Activated CD4-positive, CD25-positive, alpha-beta regulatory T cell treated with anti-CD3 and anti-CD28 coated beads, Interleukin-2, amount 50 U/mL, for 72 hours (primary cell): ENCODE measurements around the gene SNX24.
"Not testable (repeated sequence)": the region's sequence is repeated elsewhere in the genome, so short reads cannot be mapped to it uniquely, and the experiment has no call there.

ENCODE experiments used
- DNase-seq: peaks from one replicate; pipeline ENCODE4 v3.0.0; 2021

Gene SNX24

DNA sequence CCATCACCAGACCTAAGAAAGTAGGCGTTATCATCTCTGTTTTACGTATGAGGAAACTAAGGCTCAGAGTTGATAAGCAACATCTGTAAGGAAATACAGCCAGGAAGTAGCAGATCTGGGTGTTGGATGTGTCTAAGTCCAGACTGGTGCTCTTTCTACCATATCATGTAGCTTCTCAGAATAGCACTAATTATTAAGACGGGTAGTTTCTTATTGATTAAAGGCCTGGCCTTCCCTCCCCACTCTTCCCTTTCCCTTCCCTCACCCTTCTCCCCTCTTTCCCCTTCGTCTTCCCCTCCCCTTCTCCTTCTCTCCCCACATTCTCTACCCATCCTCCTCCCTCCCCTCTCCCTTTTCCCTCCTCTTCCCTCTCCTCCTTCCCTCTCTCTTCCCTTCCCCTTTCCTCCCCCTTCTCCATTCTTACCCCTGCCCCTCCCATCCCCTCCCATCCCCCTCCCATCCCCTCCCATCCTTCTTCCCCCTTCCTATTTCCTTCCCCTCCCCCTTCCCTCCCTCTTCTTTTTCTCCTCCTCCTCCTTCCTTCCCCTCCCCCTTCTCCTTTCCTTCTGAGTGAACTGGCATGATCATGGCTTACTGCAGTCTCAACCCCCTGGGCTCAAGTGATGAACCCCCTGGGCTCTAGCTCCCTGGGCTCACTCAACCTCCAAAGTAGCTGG is 79.4 kb downstream of the SNX24 start:
- no peak for DNase-seq

- DNase-seq, result no peak
Observed at GRCh38 chr5:122929001-122929400, 83.6 kb downstream of the SNX24 start.

DNA sequence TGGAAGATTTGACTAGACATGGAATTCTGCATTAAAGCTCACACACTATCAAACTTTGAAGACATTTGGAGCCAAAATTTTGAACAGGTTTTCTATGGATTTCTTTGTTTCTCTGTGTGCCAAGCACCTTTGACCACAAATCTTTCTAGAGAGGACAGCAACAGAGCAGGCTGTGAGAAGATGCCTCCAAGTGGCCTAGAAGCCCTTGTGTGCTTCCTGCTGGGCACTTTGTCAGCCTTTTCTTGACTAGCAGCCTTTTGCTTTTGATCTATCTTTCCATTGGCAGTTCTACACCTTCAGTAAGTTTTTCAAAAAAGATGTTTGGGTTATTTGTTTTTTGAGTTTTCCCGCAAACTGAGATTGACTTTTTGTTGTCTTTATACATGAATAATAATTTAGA is 84.6 kb downstream of the SNX24 start:
- DNase-seq, result no peak

- no peak for DNase-seq
Observed at GRCh38 chr5:122933956-122934355, 88.5 kb downstream of the SNX24 start.

GRCh38 chr5:122936088-122936487 is 90.7 kb downstream of the SNX24 start:
- DNase-seq, result no peak

- DNase-seq, result no peak
Observed at GRCh38 chr5:122937914-122938313, 92.5 kb downstream of the SNX24 start.

DNA sequence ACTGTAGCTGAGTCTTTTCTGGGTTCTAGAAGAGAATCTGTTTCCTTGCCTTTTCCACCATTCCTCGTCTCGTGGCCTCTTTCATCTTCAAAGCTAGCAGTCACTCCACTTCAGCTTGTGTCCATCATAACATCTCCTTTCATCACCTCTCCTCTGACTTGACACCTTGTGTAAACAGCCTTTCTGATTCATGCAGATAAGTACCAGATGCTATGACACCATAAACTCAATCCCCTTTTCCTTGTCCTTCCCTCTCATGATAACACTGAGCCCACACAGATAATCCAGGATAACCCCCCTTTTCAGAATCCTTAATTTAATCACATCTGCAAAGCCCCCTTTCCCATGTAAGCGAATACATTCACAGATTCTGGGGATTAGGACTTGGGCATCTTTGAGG is 95.5 kb downstream of the SNX24 start:
- DNase-seq, result no peak

- DNase-seq, result no peak
Observed at GRCh38 chr5:122941737-122942136, 96.3 kb downstream of the SNX24 start.

GRCh38 chr5:122942164-122942914 is 96.9 kb downstream of the SNX24 start:
- DNase-seq, result no peak

DNA sequence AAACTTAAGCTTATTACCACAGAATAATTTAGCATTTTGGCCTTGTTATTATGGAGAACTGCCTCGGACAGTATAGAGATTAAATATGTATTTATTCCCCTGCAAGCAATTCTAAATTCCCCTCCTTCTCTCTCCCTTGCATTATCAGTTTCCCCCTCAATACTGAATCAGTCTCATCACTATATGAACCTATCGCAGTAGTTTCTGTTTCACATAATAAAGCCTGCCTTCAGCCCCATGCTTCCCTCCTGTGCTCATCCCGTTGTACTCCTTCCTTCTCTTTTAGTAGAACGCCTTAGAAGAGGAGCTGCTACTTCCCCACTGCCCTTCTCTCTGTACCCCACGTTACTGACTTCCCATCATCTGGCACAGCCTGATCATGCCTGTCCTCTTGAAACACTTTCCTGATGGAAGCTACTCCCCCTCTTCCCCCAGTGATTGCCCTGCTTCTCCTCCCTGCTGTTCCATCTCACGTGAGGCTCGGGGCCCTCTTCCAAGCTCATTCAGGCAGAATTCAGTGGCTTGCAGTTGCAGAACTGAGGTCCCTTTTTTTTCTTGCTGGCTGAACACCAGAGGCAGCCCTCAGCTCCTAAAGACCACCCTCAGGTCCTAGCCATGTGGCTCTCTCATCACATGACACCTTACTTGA is 97.8 kb downstream of the SNX24 start:
- no peak for DNase-seq

DNA sequence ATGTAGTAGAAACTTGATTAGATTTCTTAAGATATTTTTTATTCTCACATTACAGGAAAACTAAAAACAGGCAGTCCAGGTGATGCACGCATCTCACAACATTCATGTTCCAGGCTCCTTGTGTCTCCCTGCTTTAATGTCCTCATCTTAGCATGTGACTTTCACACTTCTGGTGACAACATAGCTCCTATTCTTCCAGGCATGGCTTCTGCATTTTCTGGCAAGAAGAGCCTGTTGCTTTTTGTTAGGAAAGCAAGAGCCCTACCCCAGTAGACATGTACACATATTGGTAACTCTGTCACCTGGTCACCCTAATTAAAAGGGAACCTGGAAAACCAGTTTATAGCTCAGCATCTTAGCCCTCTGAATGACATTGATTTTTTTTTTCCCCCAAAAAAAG is 98.6 kb downstream of the SNX24 start:
- DNase-seq, result no peak

GRCh38 chr5:122947372-122947771 is 102.0 kb downstream of the SNX24 start:
- DNase-seq, result no peak

DNA sequence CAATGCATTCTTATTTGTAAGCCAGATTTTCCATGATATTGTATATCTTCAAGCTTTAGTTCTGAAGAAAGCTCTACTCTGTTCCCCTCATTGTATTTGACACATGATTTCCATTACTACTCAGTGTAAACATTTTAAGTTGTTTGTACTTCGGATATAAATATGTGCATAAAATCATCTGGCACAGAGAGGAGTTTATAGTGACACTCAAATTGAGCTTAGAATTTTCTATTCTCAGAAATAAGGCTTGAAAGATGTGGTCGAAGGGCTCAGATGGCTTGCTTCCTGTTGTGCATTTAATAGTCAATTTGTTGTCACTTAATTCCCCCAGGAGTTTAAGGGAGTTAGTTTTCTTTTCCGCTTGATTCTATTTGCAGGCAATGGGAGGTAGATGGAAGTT is 102.4 kb downstream of the SNX24 start:
- DNase-seq, result no peak

DNA sequence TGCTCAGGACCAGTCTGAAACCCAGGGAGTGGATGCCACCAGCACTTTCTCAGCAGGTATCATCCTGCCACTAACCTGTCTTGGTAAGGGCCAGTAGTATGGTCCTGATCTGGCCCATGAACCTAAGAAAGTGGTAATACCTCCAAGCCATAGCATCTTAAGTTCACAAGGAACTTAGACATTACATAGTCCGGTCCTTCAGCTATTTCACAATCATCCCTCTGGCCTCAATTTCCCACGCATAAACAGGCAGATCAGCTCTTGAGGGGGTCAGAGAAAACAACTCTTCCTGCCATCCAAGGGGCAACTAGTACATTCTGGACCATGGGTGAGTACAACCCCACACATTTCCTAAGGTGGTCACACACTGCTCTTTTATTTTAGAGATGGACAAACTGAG is 102.9 kb downstream of the SNX24 start:
- DNase-seq, result no peak

DNA sequence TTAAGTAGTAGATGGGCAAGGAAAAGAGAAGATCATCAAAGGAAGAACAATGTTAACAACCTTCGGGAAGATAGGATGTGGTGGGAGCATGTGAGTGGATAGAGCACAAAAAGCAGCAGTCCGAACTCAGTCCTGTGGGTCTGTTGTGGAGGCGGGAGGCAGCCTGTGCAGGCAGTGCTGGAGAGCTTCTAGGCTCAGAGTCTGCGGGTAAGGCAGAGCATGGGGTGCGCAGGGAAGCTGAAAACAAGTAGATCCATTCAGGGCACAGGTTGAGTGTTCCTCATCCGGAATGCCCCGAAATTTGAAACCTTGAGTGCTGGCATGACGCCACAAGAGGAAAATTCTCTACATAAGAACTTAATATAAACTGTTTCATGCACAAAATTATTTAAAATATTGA is 106.2 kb downstream of the SNX24 start:
- no peak for DNase-seq

DNA sequence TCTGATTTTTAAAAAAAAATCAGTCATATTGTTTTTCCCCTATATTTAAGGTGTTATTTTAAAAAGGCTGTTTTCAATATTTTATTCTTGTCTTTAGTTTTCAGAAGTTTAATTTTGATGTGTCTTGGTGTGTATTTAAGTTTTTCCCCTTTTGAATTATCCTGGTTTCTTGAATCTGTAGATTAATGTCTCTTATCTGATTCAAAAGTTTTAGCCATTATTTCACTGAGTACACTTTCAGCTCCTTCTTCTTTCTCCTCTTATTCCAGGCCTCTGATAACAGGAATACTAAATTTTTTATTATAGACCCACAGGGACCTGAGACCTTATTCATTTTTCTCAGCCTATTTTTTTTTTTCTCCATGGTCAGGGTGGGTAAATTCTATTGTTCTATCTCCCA is 109.3 kb downstream of the SNX24 start:
- no peak for DNase-seq

- DNase-seq, result no peak
Observed at GRCh38 chr5:122957457-122957856, 112.0 kb downstream of the SNX24 start.

DNA sequence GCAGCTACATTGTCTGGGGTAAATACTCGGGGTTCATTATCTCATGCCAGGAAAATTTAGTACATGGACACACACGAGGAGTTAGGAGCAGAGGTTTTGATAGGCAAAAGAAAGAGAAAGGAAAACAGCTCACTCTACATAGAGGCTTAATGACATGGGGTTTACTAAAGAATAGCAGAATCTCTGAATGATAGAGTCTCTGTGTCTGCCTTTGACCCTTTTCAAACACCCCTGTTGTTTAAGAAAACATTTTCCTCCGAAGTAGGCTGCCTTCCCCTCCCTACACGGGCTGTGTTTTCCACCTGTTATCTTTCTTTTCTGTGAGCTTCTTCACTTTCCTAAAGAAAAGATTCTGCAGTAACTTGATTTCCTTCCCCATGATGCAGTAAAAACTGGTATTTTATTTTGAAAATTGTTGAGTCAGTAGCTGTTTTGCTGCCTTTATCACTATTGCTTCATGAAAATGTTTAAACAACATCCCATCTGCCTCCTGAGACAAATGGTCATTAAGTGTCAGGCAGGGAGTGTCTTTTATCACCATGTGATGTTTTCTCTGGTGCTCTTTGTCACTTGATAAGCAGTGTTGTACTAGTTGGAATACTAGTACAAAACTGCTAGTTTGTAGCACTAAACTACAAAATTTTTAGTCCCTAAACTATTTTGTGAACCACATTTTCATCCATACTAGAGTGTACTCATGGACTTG is 114.5 kb downstream of the SNX24 start:
- DNase-seq, result no peak

DNA sequence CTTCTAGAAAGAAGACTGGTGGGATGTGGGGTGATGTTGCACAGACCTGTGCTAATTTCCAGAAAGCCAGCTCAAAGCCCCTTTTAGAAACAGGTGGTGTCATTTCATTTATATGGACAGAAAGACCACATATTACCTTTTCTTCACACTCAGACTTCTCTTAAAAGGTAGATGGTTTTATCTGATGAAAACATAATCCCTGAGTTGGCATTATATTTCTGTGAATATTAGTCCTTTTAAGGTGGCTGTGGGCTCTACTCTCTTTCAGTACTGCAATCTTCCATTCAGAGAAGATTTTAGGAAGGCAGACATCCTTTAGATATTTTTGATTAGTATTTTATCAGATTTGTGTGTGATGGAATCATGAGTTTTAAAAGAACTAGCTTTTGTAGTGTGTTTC is 117.9 kb downstream of the SNX24 start:
- no peak for DNase-seq

GRCh38 chr5:122965111-122965510 is 119.7 kb downstream of the SNX24 start:
- DNase-seq, result no peak

- no peak for DNase-seq
Observed at GRCh38 chr5:122967085-122967484, 121.7 kb downstream of the SNX24 start.

GRCh38 chr5:122967625-122968024 is 122.2 kb downstream of the SNX24 start:
- no peak for DNase-seq

DNA sequence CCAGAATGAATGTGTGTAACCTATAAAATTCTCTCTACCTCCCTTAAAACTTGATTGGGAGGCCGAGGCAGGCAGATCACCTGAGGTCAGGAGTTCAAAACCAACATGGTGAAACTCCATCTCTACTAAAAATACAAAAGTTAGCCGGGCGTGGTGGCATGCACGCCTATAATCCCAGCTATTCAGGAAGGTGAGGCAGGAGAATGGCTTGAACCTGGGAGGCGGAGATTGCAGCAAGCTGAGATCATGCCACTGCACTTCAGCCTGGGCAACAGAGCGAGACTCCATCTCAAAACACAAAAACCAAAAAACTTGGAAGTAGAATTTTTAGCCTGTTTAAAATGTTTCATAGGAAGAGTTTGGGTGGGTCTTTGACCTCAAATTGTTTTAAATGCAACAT is 122.6 kb downstream of the SNX24 start:
- DNase-seq, result not testable (repeated sequence)

- DNase-seq, result no peak
Observed at GRCh38 chr5:122971333-122971732, 125.9 kb downstream of the SNX24 start.
